Spleen (tissue), 7 donors: Measurements from ENCODE around the gene NUP98.
A peak's percentile ranks its signal among the peaks of the same experiment; 100 is the strongest.

Source experiments
- POLR2A ChIP-seq, 3 donors: fragments of 450-650 bp; IDR thresholded peaks; one replicate each; pipeline ENCODE4 v1.5.1; 2017; ENCODE audit warnings: antibody characterized with exemption in 3 of 3, mild to moderate bottlenecking in 1 of 3
- POLR2AphosphoS5 ChIP-seq, 3 donors: sonication (generic); formaldehyde crosslinking; IDR thresholded peaks; one replicate each; pipeline ENCODE4 v1.5.1; 2017; ENCODE audit warnings: antibody characterized with exemption in 3 of 3
- TF ChIP-seq, protein P1 (sequence below), 11 experiments: fragments of 200-600 bp in 7 of 11; fragments of 450-650 bp in 4 of 11; sonication (generic) in 4 of 11; IDR thresholded peaks in 8 of 11; conservative IDR thresholded peaks in 3 of 11; 1 replicate in 7 of 11; 2 replicates in 4 of 11; pipeline versions ENCODE4 v1.4.0 to v1.8.0; 2016 to 2021; ENCODE audit warnings: antibody characterized with exemption in 11 of 11, inconsistent platforms in 4 of 11, mild to moderate bottlenecking in 1 of 11
- donor health status: DM: no; HTN: no; CAD: no; lungs with moderate emphysema.
- donor health status: DM: no; HTN: no; CAD: no.
- donor health status: DM: no; HTN: no; CAD: no.

GRCh38 chr11:3685923-3686322 lies 111.4 kb downstream of the NUP98 start:
- TF ChIP-seq, protein P1, sequence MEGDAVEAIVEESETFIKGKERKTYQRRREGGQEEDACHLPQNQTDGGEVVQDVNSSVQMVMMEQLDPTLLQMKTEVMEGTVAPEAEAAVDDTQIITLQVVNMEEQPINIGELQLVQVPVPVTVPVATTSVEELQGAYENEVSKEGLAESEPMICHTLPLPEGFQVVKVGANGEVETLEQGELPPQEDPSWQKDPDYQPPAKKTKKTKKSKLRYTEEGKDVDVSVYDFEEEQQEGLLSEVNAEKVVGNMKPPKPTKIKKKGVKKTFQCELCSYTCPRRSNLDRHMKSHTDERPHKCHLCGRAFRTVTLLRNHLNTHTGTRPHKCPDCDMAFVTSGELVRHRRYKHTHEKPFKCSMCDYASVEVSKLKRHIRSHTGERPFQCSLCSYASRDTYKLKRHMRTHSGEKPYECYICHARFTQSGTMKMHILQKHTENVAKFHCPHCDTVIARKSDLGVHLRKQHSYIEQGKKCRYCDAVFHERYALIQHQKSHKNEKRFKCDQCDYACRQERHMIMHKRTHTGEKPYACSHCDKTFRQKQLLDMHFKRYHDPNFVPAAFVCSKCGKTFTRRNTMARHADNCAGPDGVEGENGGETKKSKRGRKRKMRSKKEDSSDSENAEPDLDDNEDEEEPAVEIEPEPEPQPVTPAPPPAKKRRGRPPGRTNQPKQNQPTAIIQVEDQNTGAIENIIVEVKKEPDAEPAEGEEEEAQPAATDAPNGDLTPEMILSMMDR (IDR thresholded peaks at IDR 0.05 in 8 of 11, conservative IDR thresholded peaks at IDR 0.05 in 3 of 11), result no peak
- peak in 1 of 3 donors; percentile 4 for TF ChIP-seq POLR2AphosphoS5 (IDR thresholded peaks at IDR 0.05)
- no peak for TF ChIP-seq POLR2A (IDR thresholded peaks at IDR 0.05)
